ENCODE measurements around the gene RAPGEF3.

RAPGEF3 gene

GRCh38 chr12:47704719-47705118, 54.0 kb downstream of the RAPGEF3 start:
- DNase-seq: no peak

- DNase-seq: no peak
Measured at GRCh38 chr12:47700263-47700662, 58.4 kb downstream of the RAPGEF3 start.

GRCh38 chr12:47698631-47699030, 60.0 kb downstream of the RAPGEF3 start:
- DNase-seq: no peak

DNA sequence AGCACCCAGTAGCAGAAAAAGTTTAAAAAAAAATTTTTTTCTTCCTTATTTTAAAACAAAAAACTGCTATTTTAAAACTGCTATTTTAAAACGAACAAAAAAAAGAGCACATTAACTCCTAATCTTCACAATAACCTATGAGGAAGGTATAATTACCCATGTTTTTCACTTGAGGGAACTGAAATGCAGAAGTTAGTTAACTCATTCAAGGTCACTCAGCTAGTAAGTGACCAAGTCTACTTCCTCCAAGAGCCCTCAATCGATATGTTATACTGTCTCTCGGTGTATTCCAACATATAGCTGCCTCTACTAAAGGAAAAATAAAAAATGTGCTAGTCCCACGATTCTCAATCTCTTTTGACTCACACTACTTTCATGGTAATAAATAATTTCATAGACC, 60.6 kb downstream of the RAPGEF3 start:
- DNase-seq: no peak

DNA sequence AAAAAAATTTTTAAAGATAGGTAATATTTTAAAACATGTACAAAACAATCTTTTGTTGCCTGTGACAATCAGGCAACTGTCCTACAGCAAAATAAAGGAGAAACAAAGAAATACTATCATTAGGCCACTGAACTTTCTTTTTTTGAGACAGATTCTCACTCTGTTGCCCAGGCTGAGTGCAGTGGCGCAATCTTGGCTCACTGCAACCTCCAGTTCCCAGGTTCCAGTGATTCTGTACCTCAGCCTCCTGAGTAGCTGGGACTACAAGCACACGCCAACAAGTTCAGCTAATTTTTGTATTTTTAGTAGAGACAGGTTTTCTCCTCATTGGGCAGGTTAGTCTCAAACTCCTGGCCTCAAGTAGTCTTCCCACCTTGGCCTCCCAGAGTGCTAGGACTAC, 69.5 kb downstream of the RAPGEF3 start:
- DNase-seq: no peak

- DNase-seq: no peak
Measured at GRCh38 chr12:47687636-47688035, 71.0 kb downstream of the RAPGEF3 start.

DNA sequence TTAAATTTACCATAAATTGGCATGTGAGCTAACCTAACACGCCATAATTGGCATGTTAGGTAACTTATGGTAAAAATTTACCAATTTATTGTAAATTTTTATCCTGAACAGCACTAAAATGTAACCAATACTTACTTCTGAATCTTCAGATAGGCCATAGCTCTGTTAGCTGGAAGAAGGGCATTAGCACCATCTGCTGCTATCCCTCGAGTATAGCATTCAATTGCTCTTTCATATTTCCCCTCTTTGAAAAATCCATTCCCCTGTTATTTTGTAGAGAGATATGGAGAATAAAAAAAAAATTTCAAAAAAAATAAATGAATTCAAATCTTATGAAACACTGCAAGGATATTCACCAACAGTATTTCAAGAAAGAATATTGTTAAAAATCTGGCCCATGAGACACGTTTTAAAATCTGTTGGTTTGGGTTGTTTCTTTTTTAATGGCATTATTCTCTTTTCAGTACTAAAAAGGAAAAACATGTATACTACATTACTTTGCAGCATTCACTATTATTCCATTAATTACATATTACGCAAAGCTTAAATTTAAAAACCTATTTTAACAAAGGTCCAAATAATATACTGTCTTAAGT, 71.9 kb downstream of the RAPGEF3 start:
- peak in 9 of 51 donors; percentile 1 to 16 (median 4) for DNase-seq

Data from hypothalamus (tissue), 51 donors.